Right lobe of liver (tissue), 6 donors: ENCODE data around the gene RPL18A. TPM values are rescaled to one million over a fixed set of nuclear protein-coding genes. Genes with fewer than 3 reads are reported as not detected.

Source experiments
- ATAC-seq, 4 donors: fragments of 200-7000 bp; cut with Tn5 transposase; one replicate each; pipeline ENCODE4 v1.9.1; 2020; ENCODE audit warnings: mild to moderate bottlenecking in 4 of 4, moderate library complexity in 4 of 4
- DNase-seq, 3 donors: peaks; one replicate each; pipeline ENCODE4 v3.0.0-alpha.2; 2020
- H3K27ac ChIP-seq, 3 donors: fragments of 200-600 bp; one replicate each; pipeline ENCODE4 v1.8.0; 2022
- H3K27me3 ChIP-seq, 2 donors: fragments of 200-600 bp; one replicate each; pipeline ENCODE4 v1.8.0; 2022
- H3K36me3 ChIP-seq, 4 donors: fragments of 200-600 bp; sonication (generic) in 1 of 4; one replicate each; pipeline versions ENCODE4 v1.5.1 to v1.8.0; 2017 to 2022; ENCODE audit warnings: control low read depth in 1 of 4
- H3K4me1 ChIP-seq, 4 donors: fragments of 200-600 bp; sonication (generic) in 1 of 4; one replicate each; pipeline versions ENCODE4 v1.5.1 to v1.8.0; 2017 to 2022; ENCODE audit warnings: control low read depth in 1 of 4
- H3K4me3 ChIP-seq, 3 donors: fragments of 200-600 bp; one replicate each; pipeline ENCODE4 v1.8.0; 2022
- H3K9me3 ChIP-seq, 4 donors: fragments of 200-600 bp; sonication (generic) in 1 of 4; one replicate each; pipeline versions ENCODE4 v1.5.1 to v1.8.0; 2017 to 2022; ENCODE audit warnings: control low read depth in 1 of 4
- POLR2A ChIP-seq: fragments of 450-650 bp; IDR thresholded peaks from one replicate; pipeline ENCODE4 v1.6.1; 2017; ENCODE audit warnings: antibody characterized with exemption, mild to moderate bottlenecking
- WGBS: methylation state at CpG from one replicate; pipeline ENCODE4 v1.1.6; 2018; ENCODE audit warnings: low coverage, low lambda C conversion rate; ENCODE audit not compliant: insufficient coverage; ENCODE audit errors: missing lambda C conversion rate; 5-methylcytosine and 5-hydroxymethylcytosine counted together
- intact Hi-C, 2 donors: fragments of 100-400 bp; cut with DNase I; formaldehyde crosslinking; loops; one replicate each; pipeline versions ENCODE4 v1.11.2 to v1.14.1; 2022
- total RNA-seq, 6 experiments: library from RNA; depleted of rRNA in 2 of 6; stranded (reverse); fragments of >200 nt in 2 of 6; fragmentation: NEBNext Ultra II Directional in 3 of 6; extraction: Animal tissue kit (Norgen Biotek cat#: 25700) in 3 of 6; gene quantifications; one replicate each; pipeline versions ENCODE4 v1.1.0 to v1.2.4, GENCODE V29; 2016 to 2023
- TF ChIP-seq, protein P1 (sequence below), 4 donors: fragments of 200-600 bp in 3 of 4; fragments of 450-650 bp in 1 of 4; IDR thresholded peaks; one replicate each; pipeline versions ENCODE4 v1.5.1 to v1.8.0; 2016 to 2022; ENCODE audit warnings: antibody characterized with exemption in 4 of 4, mild to moderate bottlenecking in 2 of 4
- donor health status: DM: no; HTN: yes; CAD: no.
- donor health status: DM: no; HTN: no; CAD: no.
- donor health status: DM: no; HTN: no; CAD: no.
- donor health status: DM: no; HTN: yes; CAD: no.
- donor health status: DM: no; HTN: yes; CAD: no.

Gene RPL18A
- total RNA-seq, 6 experiments from 2014 or later: 449 to 778 (median 494) TPM

DNA sequence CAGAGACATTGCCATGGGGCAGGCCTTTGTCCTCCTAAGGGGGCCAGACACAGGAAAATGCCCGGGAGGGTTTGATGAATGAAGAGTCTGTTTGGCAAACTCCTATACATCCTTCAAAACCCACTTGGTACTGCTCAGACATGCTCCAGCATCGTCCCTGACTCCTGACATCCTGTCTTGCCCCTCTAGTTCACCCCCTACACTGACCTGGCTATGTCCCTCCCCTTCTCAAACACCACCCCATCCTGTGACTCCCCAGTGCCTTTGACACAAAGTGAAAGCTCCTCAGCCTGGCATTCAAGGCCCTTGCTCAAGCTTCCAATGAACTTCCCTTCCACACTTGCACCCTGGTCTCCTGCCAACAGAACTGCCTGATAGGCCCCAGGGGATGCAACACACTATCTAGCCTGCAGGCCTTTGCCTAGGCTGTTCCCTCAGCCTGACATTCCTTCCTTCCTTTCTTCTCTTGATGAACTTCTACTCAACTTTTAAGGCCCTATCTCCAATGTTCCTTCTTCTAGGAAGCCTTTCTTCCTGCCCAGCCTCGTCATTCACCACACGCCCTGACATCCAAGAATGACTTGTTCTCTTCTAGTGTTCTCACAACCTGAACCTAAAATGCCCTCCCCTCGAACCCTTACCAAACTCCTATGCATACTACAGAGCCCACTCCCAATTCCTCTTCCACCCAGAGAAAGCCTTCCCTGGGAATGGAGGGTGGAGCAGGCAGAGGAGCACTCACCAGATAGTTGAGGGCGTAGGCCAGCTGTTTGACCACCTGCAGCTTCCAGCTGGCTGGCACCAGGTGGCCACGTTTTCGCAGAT, 24.3 kb upstream of the RPL18A start:
- intact Hi-C loops: no loop called here
- no peaks in the 10 kb centered on the region for H3K27me3 ChIP-seq
- H3K27ac ChIP-seq: no peak overlapping the region
- no peaks in the 10 kb centered on the region for H3K4me1 ChIP-seq
- DNase-seq: no peak
- no peak for ATAC-seq
- H3K36me3 ChIP-seq: no peaks in the 10 kb centered on the region
- H3K9me3 ChIP-seq: no peaks in the 10 kb centered on the region
- TF ChIP-seq POLR2A: no peak
- TF ChIP-seq, protein P1, sequence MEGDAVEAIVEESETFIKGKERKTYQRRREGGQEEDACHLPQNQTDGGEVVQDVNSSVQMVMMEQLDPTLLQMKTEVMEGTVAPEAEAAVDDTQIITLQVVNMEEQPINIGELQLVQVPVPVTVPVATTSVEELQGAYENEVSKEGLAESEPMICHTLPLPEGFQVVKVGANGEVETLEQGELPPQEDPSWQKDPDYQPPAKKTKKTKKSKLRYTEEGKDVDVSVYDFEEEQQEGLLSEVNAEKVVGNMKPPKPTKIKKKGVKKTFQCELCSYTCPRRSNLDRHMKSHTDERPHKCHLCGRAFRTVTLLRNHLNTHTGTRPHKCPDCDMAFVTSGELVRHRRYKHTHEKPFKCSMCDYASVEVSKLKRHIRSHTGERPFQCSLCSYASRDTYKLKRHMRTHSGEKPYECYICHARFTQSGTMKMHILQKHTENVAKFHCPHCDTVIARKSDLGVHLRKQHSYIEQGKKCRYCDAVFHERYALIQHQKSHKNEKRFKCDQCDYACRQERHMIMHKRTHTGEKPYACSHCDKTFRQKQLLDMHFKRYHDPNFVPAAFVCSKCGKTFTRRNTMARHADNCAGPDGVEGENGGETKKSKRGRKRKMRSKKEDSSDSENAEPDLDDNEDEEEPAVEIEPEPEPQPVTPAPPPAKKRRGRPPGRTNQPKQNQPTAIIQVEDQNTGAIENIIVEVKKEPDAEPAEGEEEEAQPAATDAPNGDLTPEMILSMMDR (IDR thresholded peaks at IDR 0.05): no peak
- no peak overlapping the region for H3K4me3 ChIP-seq
- 45% methylated on average over 6 of the region's 8 CpGs for WGBS

- Histone ChIP-seq H3K27me3 (no peaks in the 10 kb centered on the region), H3K4me1 (no peaks in the 10 kb centered on the region), H3K4me3 (no peak overlapping the region), H3K27ac (no peak overlapping the region), H3K36me3 (no peaks in the 10 kb centered on the region), H3K9me3 (no peaks in the 10 kb centered on the region)
- WGBS: 37% methylated on average over 4 of the region's 4 CpGs
- ATAC-seq (no peak), DNase-seq (no peak)
- TF ChIP-seq, protein P1 (IDR thresholded peaks at IDR 0.05): no peak
- TF ChIP-seq POLR2A: no peak
- intact Hi-C loops: no loop called here
These were observed 23.2 kb upstream of the RPL18A start for GRCh38 chr19:17836530-17836929.

DNA sequence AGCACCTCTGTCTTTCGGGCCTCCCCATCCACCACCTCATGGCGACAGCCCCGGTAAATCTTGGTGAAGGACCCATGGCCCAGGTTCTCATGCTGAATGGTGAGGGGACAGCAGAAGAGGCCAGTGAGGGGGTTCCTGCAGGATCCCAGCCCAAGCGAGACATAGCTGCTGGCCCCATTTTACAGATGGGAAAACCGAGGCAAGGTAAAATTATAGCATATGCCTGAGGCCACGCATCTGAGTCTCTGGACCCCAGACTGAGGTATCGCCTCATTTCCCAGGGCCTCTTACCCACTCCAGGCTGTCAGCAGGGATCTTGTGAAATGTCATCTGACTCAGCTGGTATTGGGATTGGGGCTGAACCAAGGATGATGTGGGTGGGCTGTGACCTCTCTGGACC, 21.7 kb upstream of the RPL18A start:
- H3K9me3 ChIP-seq: no peaks in the 10 kb centered on the region
- H3K4me1 ChIP-seq: no peaks in the 10 kb centered on the region
- 86% methylated on average over 1 of the region's 7 CpGs for WGBS
- H3K4me3 ChIP-seq: no peak overlapping the region
- intact Hi-C loops: no loop called here
- no peak overlapping the region for H3K27ac ChIP-seq
- no peaks in the 10 kb centered on the region for H3K36me3 ChIP-seq
- ATAC-seq: no peak
- no peak for TF ChIP-seq POLR2A
- TF ChIP-seq, protein P1 (IDR thresholded peaks at IDR 0.05): no peak
- H3K27me3 ChIP-seq: no peaks in the 10 kb centered on the region
- no peak for DNase-seq

- H3K4me3 ChIP-seq: no peak overlapping the region
- intact Hi-C loops: no loop called here
- H3K4me1 ChIP-seq: no peaks in the 10 kb centered on the region
- no peak overlapping the region for H3K27ac ChIP-seq
- DNase-seq (no peak), ATAC-seq (no peak)
- H3K9me3 ChIP-seq: no peaks in the 10 kb centered on the region
- 28% methylated on average over 3 of the region's 6 CpGs for WGBS
- no peaks in the 10 kb centered on the region for H3K27me3 ChIP-seq
- TF ChIP-seq, protein P1 (IDR thresholded peaks at IDR 0.05): no peak
- no peak for TF ChIP-seq POLR2A
- no peaks in the 10 kb centered on the region for H3K36me3 ChIP-seq
These were observed 19.7 kb upstream of the RPL18A start for GRCh38 chr19:17840019-17840418.
